SKM-1 treated with dmso at 0.1 percent for 144 hours (cell line): ENCODE measurements around the gene ZNF433.
"Not testable (repeated sequence)": the region's sequence is repeated elsewhere in the genome, so short reads cannot be mapped to it uniquely, and the experiment has no call there.

ENCODE experiments used
- DNase-seq: peaks from one replicate; lab custom pipeline; 2025; ENCODE audit not compliant: unreplicated experiment; lab: John Stamatoyannopoulos, UW

Gene ZNF433

DNA sequence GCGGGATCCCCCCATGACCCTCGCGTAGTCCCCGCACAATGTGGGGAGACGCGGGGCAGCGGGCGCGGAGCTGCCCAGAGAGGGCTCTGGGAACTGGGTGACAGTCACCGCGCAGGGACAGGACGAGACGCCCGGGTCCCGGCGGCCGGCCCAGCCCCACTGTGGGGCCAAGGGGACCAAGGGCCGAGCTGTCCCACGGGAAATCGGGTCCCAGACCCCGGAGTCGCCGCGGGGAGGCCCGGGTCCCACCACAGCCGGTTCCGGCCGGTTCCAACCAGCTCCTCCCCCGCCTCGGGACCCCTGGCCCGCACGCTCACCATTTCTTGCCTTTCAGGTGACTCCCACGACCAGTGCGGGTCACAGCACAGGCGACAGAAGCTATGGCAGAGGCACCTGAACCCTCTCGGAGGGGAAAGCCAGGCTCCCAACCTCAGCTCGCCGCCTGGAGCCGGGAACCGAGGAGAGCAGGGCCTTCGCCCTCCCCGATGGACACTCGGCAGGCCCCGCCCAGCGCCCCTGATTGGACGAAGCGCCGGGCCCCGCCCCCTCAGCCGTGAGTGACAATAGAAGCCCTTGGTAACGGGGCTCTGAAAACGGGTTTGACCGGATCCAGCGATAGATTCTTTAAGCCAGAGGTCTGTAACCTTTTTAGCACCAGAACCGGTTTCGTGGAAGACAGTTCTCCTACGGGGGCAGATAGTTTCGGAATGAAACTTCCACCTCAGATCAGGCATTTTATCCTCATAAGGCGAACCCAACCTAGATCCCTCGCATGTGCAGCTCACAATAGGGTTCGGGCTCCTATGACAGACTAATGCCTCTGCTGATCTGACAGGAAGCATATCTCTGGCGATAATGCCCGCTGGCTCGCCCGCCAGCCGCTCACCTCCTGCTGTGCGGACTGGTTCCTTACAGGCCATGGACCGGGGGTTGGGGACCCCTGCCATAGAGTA is at the start of gene ZNF433:
Gene ZNF433, minus strand, starts transcription at position 460 of the 953 bp plus-strand sequence. Its CDS starts 140 bp downstream, at position 320.
- peak; percentile 79 for DNase-seq

DNA sequence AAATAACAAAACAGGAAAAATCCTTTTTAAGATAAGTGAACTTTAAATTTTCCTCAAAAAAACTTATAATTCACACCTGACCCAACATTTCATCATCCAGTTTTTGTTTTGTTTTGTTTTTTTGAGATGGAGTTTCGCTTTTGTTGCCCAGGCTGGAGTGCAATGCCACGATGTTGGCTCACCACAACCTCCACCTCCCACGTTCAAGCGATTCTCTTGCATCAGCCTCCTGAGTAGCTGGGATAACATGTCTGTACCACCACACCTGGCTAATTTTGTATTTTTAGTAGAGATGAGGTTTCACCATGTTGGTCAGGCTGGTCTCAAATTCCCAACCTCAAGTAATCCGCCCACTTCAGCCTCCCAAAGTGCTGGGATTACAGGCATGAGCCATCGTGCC is 47.9 kb upstream of the ZNF433 start:
- DNase-seq, result not testable (repeated sequence)

DNA sequence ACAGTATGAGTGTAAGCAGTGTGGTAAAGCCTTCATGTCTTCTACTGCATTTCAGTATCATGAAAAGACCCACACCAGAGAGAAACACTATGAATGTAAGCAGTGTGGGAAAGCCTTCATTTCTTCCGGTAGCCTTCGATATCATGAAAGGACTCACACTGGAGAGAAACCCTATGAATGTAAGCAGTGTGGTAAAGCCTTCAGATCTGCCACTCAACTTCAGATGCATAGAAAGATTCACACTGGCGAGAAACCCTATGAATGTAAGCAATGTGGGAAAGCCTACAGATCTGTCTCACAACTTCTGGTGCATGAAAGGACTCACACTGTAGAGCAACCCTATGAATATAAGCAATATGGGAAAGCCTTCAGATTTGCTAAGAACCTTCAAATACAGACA is 41.9 kb upstream of the ZNF433 start:
- no peak for DNase-seq

DNA sequence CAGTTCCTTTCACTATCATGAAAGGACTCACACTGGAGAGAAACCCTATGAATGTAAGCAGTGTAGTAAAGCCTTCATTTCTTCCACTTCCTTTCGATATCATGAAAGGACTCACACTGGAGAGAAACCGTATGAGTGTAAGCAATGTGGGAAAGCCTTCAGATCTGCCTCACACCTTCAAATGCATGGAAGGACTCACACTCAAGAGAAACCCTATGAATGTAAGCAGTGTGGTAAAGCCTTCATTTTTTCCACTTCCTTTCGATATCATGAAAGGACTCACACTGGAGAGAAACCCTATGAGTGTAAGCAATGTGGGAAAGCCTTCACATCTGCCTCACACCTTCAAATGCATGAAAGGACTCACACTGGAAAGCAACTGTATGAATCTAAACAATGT is 40.9 kb upstream of the ZNF433 start:
- DNase-seq, result not testable (repeated sequence)

DNA sequence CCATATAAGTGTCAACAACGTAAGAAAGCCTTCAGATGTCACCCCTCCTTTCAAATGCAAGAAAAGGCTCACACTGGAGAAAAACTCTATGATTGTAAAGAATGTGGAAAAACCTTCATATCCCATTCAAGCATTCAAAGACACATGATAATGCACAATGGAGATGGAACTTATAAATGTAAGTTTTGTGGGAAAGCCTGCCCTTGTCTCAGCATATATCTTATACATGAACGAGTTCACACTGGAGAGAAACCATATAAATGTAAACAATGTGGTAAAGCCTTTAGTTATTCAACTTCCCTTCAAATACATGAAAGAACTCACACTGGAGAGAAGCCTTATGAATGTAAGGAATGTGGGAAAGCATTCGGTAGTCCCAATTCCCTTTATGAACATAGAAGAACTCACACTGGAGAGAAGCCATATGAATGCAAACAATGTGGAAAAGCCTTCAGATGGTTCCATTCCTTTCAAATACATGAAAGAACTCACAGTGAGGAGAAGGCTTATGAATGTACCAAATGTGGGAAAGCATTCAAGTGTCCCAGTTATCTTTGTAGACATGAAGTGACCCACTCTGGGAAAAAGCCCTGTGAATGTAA is 40.2 kb upstream of the ZNF433 start:
- DNase-seq, result no peak

DNA sequence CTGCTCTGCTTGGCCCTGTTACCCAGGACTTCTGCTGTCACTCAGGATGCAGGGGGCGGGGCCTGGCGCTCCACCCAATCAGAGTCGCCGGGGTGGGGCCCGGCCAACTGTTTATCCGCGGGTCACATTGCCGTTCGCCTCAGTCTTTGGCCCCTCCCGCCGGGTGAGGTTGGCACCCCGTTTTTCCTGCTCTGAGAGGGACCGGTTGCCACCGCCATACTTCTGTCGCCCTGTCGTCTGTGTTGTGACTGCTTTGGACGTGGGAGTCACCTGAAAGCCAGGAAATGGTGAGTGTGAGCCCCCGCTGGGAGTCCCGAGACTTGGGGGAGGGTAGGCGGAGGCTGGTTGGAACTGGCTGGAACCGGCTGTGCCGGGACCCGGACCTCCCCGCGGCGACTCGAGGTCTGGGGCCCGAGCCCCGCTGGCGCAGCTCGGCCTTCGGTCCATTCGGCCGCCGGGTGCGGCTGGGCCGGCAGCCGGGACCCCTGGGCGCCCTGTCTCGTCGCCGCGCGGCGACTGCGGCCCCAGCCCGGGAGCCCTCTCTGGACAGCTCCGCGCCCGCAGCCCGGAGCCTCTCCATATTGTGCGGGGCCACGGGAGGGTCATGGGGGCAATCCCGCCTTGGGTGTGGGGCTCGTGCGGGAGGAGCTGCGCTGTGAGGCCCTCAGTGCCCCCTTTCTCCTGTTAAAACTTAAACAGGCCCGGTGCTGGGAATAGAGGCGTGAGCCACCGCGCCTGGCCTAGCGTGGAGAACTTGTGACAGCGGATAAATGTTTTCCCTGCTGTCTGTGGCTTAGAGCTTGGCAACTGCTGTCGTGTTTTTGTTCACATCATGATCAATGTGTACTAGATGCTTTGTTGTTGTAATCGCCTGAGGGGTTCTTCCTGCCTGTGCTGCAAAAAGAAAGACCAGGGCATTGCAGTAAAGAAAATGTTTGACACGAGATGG is 29.4 kb upstream of the ZNF433 start, which contains the start of gene ZNF844:
Gene ZNF844, plus strand, starts transcription at position 142 of the 949 bp plus-strand sequence. Its CDS starts 143 bp downstream, at position 285.
- peak; percentile 84 for DNase-seq

DNA sequence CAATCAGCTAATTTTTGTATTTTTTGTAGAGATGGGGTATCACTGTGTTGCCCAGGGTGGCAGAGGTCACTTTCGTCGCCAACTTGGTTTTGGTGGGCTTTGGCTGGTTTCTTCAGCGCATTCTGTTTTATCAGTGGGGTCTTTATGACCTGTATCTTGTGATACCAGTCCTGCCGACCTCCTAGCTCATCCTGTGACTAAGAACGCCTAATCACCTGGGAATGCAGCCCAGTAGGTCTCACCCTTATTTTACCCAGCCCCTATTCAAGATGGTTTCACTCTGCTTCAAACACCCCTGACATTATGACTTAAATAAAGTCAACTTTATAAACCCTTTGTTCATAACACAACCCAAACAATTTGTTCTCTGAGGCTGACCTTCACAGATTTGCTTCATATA is 20.3 kb upstream of the ZNF433 start:
- DNase-seq, result no peak

DNA sequence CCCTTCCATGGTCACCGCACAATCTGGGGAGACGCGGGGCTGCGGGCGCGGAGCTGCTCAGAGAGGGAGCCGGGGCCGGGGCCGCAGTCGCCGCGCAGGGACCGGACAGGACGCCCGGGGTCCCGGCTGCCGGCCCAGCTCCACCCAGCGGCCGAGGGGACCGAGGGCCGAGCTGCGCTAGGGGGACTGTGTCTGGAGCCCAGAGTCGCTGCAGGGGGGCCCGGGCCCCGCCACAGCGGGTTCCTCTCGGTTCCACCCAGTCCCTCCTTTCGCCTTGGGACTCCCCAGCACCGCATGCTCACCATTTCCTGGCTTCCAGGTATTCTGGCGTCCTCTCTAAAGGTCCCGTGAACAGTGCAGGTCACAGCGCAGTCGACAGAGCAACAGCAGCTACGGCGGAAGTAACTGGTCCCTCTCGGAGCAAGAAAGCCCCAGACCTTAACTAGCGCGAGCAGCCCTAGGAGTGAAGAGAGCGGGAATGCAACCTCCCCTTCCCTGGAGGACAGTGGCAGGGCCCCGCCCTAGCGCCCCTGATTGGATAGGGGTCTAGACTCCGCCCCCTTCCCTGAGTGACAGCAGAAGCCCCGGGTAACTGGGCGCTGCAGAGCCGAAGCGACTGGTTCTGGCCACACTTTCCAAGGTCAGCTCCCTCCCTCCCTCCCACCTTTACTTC is 17.2 kb upstream of the ZNF433 start, which contains the start of gene ZNF878:
Gene ZNF878, minus strand, starts transcription at position 465 of the 673 bp plus-strand sequence. Its CDS starts 160 bp downstream, at position 305.
- DNase-seq, result peak; percentile 97

DNA sequence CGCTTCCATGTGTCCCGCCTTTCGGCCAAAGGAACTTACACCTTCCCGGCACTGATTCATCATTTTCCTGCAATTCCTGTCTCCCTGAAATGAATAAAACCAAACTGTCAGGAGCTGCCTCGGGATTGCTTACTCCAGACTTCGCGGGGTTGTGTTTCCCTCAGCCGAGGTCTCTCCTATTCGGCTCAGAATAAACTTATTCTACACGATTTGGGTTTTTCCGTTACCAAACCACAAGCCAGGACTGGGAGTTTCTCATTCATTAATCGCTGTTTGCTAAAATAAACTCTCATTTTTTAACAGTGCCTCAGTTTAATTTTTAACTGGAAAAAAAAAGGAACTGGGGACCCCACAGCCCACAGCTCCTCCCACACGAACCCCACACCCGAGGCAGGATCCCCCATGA is 16.6 kb upstream of the ZNF433 start:
- no peak for DNase-seq

DNA sequence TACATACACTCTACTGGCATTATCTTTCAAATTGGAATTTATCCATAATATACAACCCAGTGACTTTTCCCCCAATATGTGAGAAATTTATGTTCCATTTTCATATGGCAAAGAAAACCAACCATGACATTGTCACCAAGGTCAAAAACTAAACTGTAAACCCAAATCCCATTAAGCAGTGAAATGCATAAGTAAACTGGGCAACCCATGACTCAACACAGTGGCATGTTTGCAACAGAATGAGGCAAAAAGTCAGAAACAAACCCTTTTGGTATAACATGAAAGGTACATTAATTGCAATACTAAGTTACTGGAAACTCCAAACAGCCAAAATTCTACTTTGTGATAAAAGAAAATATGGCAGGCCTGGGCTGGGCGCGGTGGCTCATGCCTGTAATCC is 12.4 kb upstream of the ZNF433 start:
- DNase-seq, result no peak

DNA sequence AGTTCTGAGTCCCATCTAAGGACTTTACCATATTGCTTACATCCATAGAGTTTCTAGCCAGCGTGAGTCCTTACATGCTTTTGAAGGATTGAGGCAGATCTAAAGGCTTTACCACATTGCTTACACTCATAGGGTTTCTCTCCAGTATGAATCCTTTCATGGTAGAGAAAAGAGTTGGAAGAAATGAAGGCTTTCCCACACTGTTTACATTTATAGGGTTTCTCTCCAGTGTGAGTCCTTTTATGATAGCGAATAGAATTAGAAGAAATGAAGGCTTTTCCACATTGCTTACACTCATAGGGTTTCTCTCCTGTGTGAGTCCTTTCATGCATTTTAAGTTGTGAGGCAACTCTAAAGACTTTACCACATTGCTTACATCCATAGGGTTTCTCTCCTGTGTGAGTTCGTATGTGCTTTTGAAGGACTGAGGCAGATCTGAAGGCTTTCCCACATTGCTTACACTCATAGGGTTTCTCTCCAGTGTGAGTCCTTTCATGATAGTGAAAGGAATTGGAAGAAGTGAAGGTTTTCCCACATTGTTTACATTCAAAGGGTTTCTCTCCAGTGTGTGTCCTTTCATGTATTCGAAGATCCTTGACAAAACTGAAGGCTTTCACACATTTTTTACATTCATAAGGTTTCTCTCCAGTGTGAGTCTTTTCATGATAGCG is 8.4 kb upstream of the ZNF433 start:
- DNase-seq, result no peak

DNA sequence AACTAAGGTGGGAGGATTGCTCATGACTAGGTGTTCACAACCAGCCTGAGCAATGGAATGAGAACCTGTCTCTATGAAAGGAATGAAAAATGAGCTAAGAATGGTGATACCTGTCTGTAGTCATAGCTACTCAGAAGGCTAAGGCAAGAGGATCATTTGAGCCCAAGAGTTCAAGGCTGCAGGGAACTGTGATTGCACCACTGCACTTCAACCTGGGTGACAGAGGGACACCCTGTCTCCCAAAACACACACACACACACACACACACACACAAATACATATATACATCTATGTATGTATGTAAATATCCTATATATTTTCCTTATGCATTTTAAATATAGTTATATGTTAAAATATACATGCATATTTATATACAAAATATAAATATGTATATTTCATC is 7.4 kb upstream of the ZNF433 start:
- no peak for DNase-seq

DNA sequence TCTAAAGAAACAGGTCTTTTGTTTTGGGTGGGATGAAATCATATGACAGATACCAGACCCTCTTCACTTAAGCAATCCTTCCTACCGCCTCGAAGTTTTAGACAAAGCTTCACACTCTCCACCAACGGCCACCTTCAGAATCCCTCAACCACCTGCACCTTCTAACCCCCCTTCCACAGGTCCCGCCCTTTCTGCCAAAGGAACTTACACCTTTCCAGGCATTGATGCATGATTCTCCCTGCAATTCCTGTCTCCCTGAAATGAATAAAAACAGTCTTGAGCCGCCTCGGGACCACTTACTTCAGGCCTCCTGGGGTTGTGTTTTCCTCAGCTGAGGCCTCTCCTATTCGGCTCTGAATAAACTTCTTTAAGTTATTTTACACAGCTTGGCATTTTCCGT is 859 bp downstream of the ZNF433 start:
- DNase-seq, result no peak

DNA sequence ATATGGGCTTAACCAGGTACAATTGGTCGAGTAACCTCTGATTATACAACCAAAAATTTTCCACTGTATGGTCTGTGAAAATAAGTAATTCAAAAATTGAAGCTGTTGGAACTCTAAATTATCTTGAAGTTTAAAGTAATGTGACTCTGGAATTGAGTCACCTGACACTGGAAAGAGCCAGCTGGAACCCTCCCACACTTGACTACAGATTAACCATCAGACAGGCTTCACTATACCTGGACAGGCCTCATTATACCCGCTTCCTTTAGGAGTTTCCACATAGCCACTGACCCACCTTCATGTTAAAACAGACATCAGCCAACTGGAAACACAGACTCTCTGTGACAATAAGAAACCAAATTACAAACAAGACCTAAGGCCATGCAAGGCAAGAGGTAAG is 1.3 kb downstream of the ZNF433 start:
- DNase-seq, result no peak

DNA sequence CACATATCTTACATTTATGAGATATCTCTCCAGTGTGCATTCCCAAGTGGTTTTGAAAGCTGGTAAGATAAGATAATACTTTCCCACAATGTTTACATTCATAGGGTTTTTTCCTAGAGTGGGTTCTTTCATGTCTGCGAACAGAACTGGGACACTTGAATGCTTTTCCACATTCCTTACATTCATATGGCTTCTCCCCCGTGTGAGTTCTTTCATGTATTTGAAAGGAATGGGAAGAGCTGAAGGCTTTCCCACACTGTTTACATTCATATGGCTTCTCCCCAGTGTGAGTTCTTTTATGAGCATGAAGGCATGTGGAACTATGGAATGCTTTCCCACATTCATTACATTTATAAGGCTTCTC is 19.7 kb downstream of the ZNF433 start:
- no peak for DNase-seq

DNA sequence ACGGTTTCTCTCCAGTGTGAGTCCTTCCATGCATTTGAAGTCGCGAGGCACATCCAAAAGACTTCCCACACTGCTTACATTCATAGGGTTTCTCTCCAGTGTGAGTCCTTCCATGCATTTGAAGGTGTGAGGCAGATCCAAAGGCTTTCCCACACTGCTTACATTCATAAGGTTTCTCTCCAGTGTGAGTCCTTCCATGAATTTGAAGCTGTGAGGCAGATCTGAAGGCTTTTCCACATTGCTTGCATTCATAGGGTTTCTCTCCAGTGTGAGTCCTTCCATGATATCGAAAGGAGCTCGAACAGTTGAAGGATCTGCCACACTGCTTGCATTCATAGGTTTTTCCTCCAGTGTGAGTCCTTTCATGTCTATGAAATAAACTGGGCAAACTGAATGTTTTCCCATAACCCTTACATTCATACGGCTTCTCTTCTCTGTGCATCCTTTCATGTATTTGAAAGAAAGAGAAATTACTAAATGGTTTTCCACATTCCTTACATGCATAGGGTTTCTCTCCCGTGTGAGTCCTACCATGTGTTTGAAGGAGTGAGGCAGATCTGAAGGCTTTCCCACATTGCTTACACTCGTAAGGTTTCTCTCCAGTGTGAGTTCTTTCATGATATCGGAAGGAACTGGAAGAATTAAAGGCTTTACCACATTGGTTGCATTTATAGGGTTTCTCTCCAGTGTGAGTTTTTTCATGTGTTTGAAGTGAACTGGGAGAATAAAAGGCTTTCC is 20.3 kb downstream of the ZNF433 start:
- no peak for DNase-seq

DNA sequence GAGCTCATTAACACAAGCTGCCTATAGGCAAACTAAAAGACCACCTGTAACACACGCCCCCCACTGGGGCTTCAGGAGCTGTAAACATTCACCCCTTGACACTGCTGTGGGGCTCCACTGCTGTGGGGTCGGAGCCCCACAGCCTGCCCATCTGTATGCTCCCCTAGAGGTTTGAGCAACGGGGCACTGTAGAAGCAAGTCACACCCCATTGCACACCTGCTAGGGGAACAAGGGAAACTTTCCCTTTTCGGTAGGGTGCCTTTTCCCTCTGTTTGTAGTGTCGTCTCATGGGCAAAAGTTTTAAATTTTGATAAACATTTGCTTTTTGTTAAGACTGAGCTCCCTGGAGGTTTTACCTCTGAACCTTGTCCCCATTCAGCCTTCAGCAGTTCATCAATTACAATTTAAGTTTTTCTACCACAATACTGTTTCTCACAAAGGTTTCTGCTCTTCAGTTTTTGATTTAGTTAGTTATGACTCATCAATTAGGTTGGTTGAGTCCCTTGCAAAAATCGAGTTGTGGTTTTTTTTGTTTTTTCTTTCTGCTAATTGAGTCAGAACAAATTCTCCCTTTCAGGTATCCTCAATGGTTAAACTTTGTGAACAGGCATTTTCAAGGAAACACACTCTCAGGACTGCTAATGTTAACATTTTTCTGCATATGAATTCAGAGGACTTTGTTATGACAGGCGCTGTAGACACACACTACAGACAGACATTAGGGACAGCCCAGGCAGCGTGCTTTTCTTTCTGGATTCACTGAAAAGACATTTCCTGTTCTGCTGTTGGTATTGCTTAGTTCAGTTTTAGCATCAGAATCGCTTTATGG is 35.1 kb downstream of the ZNF433 start:
- no peak for DNase-seq

DNA sequence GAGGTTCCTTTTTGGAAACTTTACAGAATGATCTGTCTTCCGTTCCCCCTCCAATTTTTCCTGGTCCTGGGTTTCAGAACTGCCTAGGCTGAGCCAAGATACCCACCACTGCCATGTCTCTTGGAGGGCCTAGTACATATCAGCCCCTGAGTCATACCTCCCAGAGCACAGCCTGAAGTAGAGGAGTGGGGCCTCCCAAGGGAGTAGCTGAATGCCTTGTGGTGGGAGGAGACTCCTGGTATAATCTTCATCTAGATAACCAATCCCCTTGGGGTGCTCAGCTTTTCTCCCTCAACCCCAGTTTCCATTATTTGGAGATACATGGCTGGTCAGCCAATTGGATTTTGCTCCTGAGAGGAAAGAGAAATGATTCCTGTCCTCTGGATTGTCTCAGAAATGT is 40.3 kb downstream of the ZNF433 start:
- DNase-seq, result no peak
